ENCODE results near the gene ITGAV. TPM values are rescaled to one million over a fixed set of nuclear protein-coding genes. Genes with fewer than 3 reads are reported as not detected.

ITGAV gene
- total and polyA plus RNA-seq, 4 donors, result 6.6 to 31.3 (median 12.0) TPM

DNA sequence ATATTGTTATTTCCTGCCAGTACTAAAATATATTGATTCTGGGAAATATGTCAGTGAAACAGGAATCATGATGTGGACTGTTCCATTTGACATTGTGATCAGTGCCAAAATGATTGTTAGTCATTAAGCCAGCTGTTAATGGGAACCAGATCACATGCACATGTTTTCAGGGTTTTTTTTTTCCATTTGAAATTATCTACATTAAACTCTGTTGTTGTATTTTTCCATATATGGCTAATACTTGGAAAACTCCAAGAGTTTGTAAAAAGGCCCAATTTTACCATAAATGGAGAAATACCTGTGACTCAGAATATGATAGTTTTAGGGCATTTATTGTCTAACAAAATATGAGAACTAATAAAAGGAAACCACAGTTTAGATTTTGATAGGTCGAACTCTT lies 13.4 kb downstream of the ITGAV start:
- Histone ChIP-seq H3K27me3 (ENCODE audit: control insufficient read depth in 4 of 4, insufficient read depth in 4 of 4, low read length in 3 of 4) (no peaks in the 10 kb centered on the region), H3K36me3 (ENCODE audit: control insufficient read depth in 4 of 4, insufficient read depth in 3 of 4, low read depth in 1 of 4, low read length in 3 of 4) (peaks cover 0 to 2% (median 0%) of the 10 kb centered on the region in 4 donors), H3K4me3 (ENCODE audit: low read depth in 1 of 3, low read length in 3 of 3) (no peak overlapping the region), H3K27ac (ENCODE audit: low read depth in 1 of 2, low read length in 2 of 2) (no peak overlapping the region), H3K4me1 (ENCODE audit: control insufficient read depth in 4 of 4, insufficient read depth in 4 of 4, low read length in 3 of 4) (no peaks in the 10 kb centered on the region), H3K9ac (ENCODE audit: low read depth in 1 of 2, low read length in 2 of 2) (no peak overlapping the region), H3K9me3 (ENCODE audit: control insufficient read depth in 4 of 4, low read length in 3 of 4) (no peaks in the 10 kb centered on the region)
- DNase-seq (ENCODE audit: low spot score), result no peak
- WGBS, result 99% methylated on average over 1 of the region's 1 CpG
- no peak for TF ChIP-seq RAD21 (IDR thresholded peaks at IDR 0.05)
- TF ChIP-seq, protein P1, sequence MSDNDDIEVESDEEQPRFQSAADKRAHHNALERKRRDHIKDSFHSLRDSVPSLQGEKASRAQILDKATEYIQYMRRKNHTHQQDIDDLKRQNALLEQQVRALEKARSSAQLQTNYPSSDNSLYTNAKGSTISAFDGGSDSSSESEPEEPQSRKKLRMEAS (IDR thresholded peaks at IDR 0.05), result no peak
- TF ChIP-seq, protein P2, sequence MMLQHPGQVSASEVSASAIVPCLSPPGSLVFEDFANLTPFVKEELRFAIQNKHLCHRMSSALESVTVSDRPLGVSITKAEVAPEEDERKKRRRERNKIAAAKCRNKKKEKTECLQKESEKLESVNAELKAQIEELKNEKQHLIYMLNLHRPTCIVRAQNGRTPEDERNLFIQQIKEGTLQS (IDR thresholded peaks at IDR 0.05), result no peak
- TF ChIP-seq, protein P3, sequence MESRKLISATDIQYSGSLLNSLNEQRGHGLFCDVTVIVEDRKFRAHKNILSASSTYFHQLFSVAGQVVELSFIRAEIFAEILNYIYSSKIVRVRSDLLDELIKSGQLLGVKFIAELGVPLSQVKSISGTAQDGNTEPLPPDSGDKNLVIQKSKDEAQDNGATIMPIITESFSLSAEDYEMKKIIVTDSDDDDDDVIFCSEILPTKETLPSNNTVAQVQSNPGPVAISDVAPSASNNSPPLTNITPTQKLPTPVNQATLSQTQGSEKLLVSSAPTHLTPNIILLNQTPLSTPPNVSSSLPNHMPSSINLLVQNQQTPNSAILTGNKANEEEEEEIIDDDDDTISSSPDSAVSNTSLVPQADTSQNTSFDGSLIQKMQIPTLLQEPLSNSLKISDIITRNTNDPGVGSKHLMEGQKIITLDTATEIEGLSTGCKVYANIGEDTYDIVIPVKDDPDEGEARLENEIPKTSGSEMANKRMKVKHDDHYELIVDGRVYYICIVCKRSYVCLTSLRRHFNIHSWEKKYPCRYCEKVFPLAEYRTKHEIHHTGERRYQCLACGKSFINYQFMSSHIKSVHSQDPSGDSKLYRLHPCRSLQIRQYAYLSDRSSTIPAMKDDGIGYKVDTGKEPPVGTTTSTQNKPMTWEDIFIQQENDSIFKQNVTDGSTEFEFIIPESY (IDR thresholded peaks at IDR 0.05), result no peak
- no peak for TF ChIP-seq HNF4A (conservative IDR thresholded peaks at IDR 0.05)
- TF ChIP-seq, protein P4, sequence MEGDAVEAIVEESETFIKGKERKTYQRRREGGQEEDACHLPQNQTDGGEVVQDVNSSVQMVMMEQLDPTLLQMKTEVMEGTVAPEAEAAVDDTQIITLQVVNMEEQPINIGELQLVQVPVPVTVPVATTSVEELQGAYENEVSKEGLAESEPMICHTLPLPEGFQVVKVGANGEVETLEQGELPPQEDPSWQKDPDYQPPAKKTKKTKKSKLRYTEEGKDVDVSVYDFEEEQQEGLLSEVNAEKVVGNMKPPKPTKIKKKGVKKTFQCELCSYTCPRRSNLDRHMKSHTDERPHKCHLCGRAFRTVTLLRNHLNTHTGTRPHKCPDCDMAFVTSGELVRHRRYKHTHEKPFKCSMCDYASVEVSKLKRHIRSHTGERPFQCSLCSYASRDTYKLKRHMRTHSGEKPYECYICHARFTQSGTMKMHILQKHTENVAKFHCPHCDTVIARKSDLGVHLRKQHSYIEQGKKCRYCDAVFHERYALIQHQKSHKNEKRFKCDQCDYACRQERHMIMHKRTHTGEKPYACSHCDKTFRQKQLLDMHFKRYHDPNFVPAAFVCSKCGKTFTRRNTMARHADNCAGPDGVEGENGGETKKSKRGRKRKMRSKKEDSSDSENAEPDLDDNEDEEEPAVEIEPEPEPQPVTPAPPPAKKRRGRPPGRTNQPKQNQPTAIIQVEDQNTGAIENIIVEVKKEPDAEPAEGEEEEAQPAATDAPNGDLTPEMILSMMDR (IDR thresholded peaks at IDR 0.05; ENCODE audit: low read depth, low read length, missing input control), result no peak
- TF ChIP-seq RXRA (IDR thresholded peaks at IDR 0.05), result no peak
- no peak for TF ChIP-seq TAF1 (conservative IDR thresholded peaks at IDR 0.05)

DNA sequence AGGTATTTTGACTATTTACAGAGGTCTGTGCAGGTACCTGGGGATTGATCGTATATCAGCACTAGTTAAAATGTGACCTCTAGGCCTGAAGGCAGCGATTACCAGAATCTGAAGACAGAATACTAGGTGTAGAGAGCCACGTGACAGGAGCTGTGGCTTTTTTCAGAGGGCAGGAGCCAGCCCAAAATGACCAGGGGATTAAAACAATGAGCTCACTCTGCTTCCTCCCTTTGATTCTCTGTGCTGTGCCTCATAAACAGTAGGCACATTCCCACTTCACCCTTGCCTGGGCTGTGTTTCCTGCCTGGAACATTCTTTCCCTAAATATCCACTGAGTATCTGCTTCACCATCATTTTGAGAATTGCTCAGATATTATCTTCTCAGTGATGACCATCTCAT lies 15.2 kb downstream of the ITGAV start:
- H3K4me1 ChIP-seq (ENCODE audit: control insufficient read depth in 4 of 4, insufficient read depth in 4 of 4, low read length in 3 of 4), result no peaks in the 10 kb centered on the region
- H3K36me3 ChIP-seq (ENCODE audit: control insufficient read depth in 4 of 4, insufficient read depth in 3 of 4, low read depth in 1 of 4, low read length in 3 of 4), result peaks cover 0 to 2% (median 0%) of the 10 kb centered on the region in 4 donors
- H3K27me3 ChIP-seq (ENCODE audit: control insufficient read depth in 4 of 4, insufficient read depth in 4 of 4, low read length in 3 of 4), result no peaks in the 10 kb centered on the region
- 87% methylated on average over 3 of the region's 3 CpGs for WGBS
- TF ChIP-seq NR2F2 (IDR thresholded peaks at IDR 0.05), result no peak
- TF ChIP-seq RXRA (IDR thresholded peaks at IDR 0.05), result no peak
- no peak for TF ChIP-seq GABPA (IDR thresholded peaks at IDR 0.05 in 1 of 2, conservative IDR thresholded peaks at IDR 0.05 in 1 of 2)
- TF ChIP-seq, protein P4 (IDR thresholded peaks at IDR 0.05; ENCODE audit: low read depth, low read length, missing input control), result no peak
- no peak for TF ChIP-seq TAF1 (conservative IDR thresholded peaks at IDR 0.05)
- TF ChIP-seq, protein P1 (IDR thresholded peaks at IDR 0.05), result no peak
- TF ChIP-seq, protein P3 (IDR thresholded peaks at IDR 0.05), result no peak
- H3K9me3 ChIP-seq (ENCODE audit: control insufficient read depth in 4 of 4, low read length in 3 of 4), result no peaks in the 10 kb centered on the region
- no peak overlapping the region for H3K27ac ChIP-seq (ENCODE audit: low read depth in 1 of 2, low read length in 2 of 2)
- DNase-seq (ENCODE audit: low spot score), result no peak
- no peak overlapping the region for H3K4me3 ChIP-seq (ENCODE audit: low read depth in 1 of 3, low read length in 3 of 3)
- H3K9ac ChIP-seq (ENCODE audit: low read depth in 1 of 2, low read length in 2 of 2), result no peak overlapping the region

All from liver (tissue), 9 donors.